K562 (cell line): Measurements from ENCODE around the gene TMEM271. TPM values are rescaled to one million over a fixed set of nuclear protein-coding genes. Genes with fewer than 3 reads are reported as not detected.

ENCODE experiments used
- HOXB6 ChIP-seq: fragments of 250-450 bp; sonication (Bioruptor Pico); IDR thresholded peaks from 2 replicates; pipeline ENCODE4 v1.5.1; 2022; ENCODE audit warnings: mild to moderate bottlenecking, borderline replicate concordance
- ILF3 ChIP-seq: fragments of 450-650 bp; IDR thresholded peaks from 2 replicates; pipeline ENCODE4 v1.6.1; 2018; ENCODE audit warnings: antibody characterized with exemption, mild to moderate bottlenecking, moderate library complexity, borderline replicate concordance
- PTTG1 ChIP-seq: fragments of 450-650 bp; IDR thresholded peaks from 2 replicates; pipeline ENCODE4 v1.6.1; 2016; ENCODE audit warnings: low read depth, mild to moderate bottlenecking, missing genetic modification characterization, missing compliant biosample characterization
- RBFOX2 ChIP-seq: fragments of 200-400 bp; formaldehyde crosslinking; IDR thresholded peaks from 2 replicates; pipeline ENCODE4 v1.6.1; 2017; ENCODE audit warnings: low read depth, mild to moderate bottlenecking, low read length, moderate library complexity
- SIN3A ChIP-seq, 2 experiments: fragments of 150-350 bp in 1 of 2; IDR thresholded peaks; 2 replicates each; pipeline ENCODE4 v1.6.1; 2011 to 2016; ENCODE audit warnings: borderline replicate concordance in 2 of 2, low read depth in 2 of 2, low read length in 2 of 2, mild to moderate bottlenecking in 2 of 2, moderate library complexity in 2 of 2; ENCODE audit not compliant: control insufficient read depth in 1 of 2
- ZNF239 ChIP-seq: fragments of 250-450 bp; sonication (Bioruptor Pico); IDR thresholded peaks from 2 replicates; pipeline ENCODE4 v1.4.0; 2020; ENCODE audit warnings: mild to moderate bottlenecking
- ZNF277 ChIP-seq: fragments of 250-450 bp; sonication (Bioruptor Pico); IDR thresholded peaks from 2 replicates; pipeline ENCODE4 v1.8.0; 2022; ENCODE audit warnings: inconsistent platforms, mild to moderate bottlenecking, moderate library complexity, borderline replicate concordance
- ZNF586 ChIP-seq: fragments of 450-650 bp; formaldehyde crosslinking; conservative IDR thresholded peaks from 2 replicates; pipeline ENCODE4 v1.4.0; 2020; ENCODE audit warnings: mild to moderate bottlenecking, moderate library complexity
- ZNF609 ChIP-seq: sonication (generic); formaldehyde crosslinking; IDR thresholded peaks from 2 replicates; pipeline ENCODE4 v1.8.1; 2023; ENCODE audit warnings: missing genetic modification reagents, mild to moderate bottlenecking, borderline replicate concordance
- polyA plus RNA-seq, 8 experiments: library from polyadenylated mRNA; depleted of rRNA in 4 of 8; stranded (reverse) in 5 of 8; unstranded in 3 of 8; fragments of >200 nt; fragmentation: Nextera tagmentation in 2 of 8; fragmentation: Illumina TruSeq in 1 of 8; extraction: Ambion mirVana in 2 of 8; extraction: Trizol in 1 of 8; gene quantifications; 2 replicates each; pipeline versions ENCODE4 v1.2.1 to v1.2.3, GENCODE V29; 2011 to 2014; ENCODE audit warnings: inconsistent platforms in 1 of 8, missing spikeins in 1 of 8
- total RNA-seq, 7 experiments: library from RNA; depleted of rRNA in 6 of 7; stranded (reverse); fragments of >200 nt in 6 of 7; fragmentation: Illumina TruSeq in 2 of 7; extraction: Trizol in 2 of 7; gene quantifications; 2 replicates each; pipeline versions ENCODE4 v1.2.1 to v1.2.3, GENCODE V29; 2011 to 2021; ENCODE audit warnings: low replicate concordance in 1 of 7

Gene TMEM271
- total and polyA plus RNA-seq, 9 of the 15 experiments (the other 6 are each of a cell fraction or from before 2014, with no cell fraction given), result not detected

- no peak for TF ChIP-seq ZNF586 (CRISPR knock-in tag)
- no peak for TF ChIP-seq ZNF239 (CRISPR knock-in tag)
- no peak for TF ChIP-seq RBFOX2
- TF ChIP-seq PTTG1 (tag), result no peak
- TF ChIP-seq ZNF277 (CRISPR knock-in tag), result no peak
- TF ChIP-seq HOXB6, result no peak
- TF ChIP-seq ILF3, result no peak
- no peak for TF ChIP-seq SIN3A (IDR thresholded peaks at IDR 0.05; ENCODE audit: borderline replicate concordance in 2 of 2, control insufficient read depth in 1 of 2, low read depth in 2 of 2, low read length in 2 of 2)
- TF ChIP-seq ZNF609, result no peak
- TF ChIP-seq, all 486 proteins: peak for 0
These were observed 47.2 kb upstream of the TMEM271 start (continued) for GRCh38 chr4:622996-623913.
